ENCODE results near the gene OR2H1.

The OR2H1 gene

GRCh38 chr6:29510202-29510601 is 53.2 kb downstream of the OR2H1 start:
- no peak for DNase-seq (ENCODE audit: low read depth in 2 of 2)

DNA sequence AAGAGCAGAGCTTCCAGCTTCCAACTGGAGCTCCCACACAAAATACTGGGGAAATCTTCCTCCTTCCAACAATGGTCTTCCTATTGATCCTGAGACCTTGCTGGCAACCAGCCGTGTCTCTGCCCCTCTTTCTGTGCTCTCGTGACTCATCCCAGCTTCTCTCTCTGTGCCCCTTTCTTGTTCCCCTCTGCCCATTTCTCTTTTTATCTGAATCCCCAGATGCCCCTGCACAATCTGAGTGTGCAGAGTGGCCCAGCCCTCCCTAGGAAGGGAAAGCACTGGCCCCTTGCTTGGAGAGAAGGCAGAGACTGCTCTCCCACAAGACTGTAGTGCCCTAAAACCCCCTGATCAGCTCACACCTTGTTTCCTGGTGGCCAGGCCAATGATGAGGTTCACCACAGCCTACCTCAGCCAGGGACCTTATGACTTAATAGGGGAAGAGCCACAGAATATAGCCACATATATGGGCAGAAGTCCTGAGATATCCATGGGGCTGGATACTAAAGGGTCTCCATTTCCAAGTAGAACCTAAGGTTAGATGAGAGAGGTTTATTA is 53.9 kb downstream of the OR2H1 start:
- no peak for DNase-seq (ENCODE audit: low read depth in 2 of 2)
